OCI-LY1 (cell line): ENCODE results near the gene PBX1.

Experiments used
- H2AFZ ChIP-seq: fragments of 200-600 bp; sonication (generic), shearing (Covaris generic); 2 replicates; pipeline ENCODE4 v1.6.0; 2014; ENCODE audit warnings: antibody characterized with exemption, mild to moderate bottlenecking, low read length
- H3F3A ChIP-seq: fragments of 200-600 bp; sonication (generic), shearing (Covaris generic); 2 replicates; pipeline ENCODE4 v1.6.0; 2014; ENCODE audit warnings: mild to moderate bottlenecking, antibody characterized with exemption, low read length, moderate library complexity; ENCODE audit not compliant: insufficient read depth
- H3K27ac ChIP-seq: fragments of 200-600 bp; sonication (generic); 2 replicates; pipeline ENCODE4 v1.5.1; 2014; ENCODE audit warnings: low read length, mixed run types, mild to moderate bottlenecking, low read depth; ENCODE audit not compliant: poor library complexity, severe bottlenecking
- H3K27me3 ChIP-seq: fragments of 200-600 bp; sonication (generic); 2 replicates; pipeline ENCODE4 v1.6.0; 2014; ENCODE audit warnings: antibody characterized with exemption, mild to moderate bottlenecking, low read length, moderate library complexity; ENCODE audit not compliant: insufficient read depth
- H3K36me3 ChIP-seq: fragments of 200-600 bp; sonication (generic); 2 replicates; pipeline ENCODE4 v1.6.1; 2014; ENCODE audit warnings: mild to moderate bottlenecking, antibody characterized with exemption, low read length, moderate library complexity, mixed read lengths; ENCODE audit not compliant: insufficient read depth
- H3K4me1 ChIP-seq: fragments of 200-600 bp; sonication (generic); 2 replicates; pipeline ENCODE4 v1.5.1; 2014; ENCODE audit warnings: mild to moderate bottlenecking, low read length, moderate library complexity; ENCODE audit not compliant: insufficient read depth, severe bottlenecking
- H3K4me2 ChIP-seq: fragments of 200-600 bp; sonication (generic), shearing (Covaris generic); 2 replicates; pipeline ENCODE4 v1.6.1; 2014; ENCODE audit warnings: low read length
- H3K4me3 ChIP-seq: fragments of 200-600 bp; sonication (generic); 2 replicates; pipeline ENCODE4 v1.5.1; 2014; ENCODE audit warnings: low read length, low read depth, mild to moderate bottlenecking, mixed read lengths; ENCODE audit not compliant: poor library complexity, severe bottlenecking
- H3K79me2 ChIP-seq: fragments of 200-600 bp; shearing (Covaris generic); 2 replicates; pipeline ENCODE4 v1.6.1; 2016; ENCODE audit warnings: mixed run types, low read length, mixed read lengths; ENCODE audit not compliant: insufficient read depth
- H3K9ac ChIP-seq: fragments of 200-600 bp; sonication (generic), shearing (Covaris generic); 2 replicates; pipeline ENCODE4 v1.6.1; 2014; ENCODE audit warnings: mild to moderate bottlenecking, low read length, mixed read lengths
- H3K9me2 ChIP-seq: fragments of 200-600 bp; sonication (generic), shearing (Covaris generic); 2 replicates; pipeline ENCODE4 v1.6.1; 2014; ENCODE audit warnings: low read depth, mild to moderate bottlenecking, low read length, mixed read lengths
- H3K9me3 ChIP-seq: fragments of 200-600 bp; shearing (Covaris generic); 2 replicates; pipeline ENCODE4 v1.6.1; 2014; ENCODE audit warnings: low read length, mixed read lengths
- H4K20me1 ChIP-seq: fragments of 200-600 bp; sonication (generic), shearing (Covaris generic); 2 replicates; pipeline ENCODE4 v1.6.0; 2016; ENCODE audit warnings: mild to moderate bottlenecking, low read length; ENCODE audit not compliant: insufficient read depth
- CTCF ChIP-seq: fragments of 200-600 bp; sonication (generic), shearing (Covaris generic); IDR thresholded peaks from 2 replicates; pipeline ENCODE4 v1.5.1; 2017; ENCODE audit warnings: mild to moderate bottlenecking, antibody characterized with exemption, low read length, moderate library complexity, mixed read lengths
- EZH2 ChIP-seq: fragments of 200-600 bp; sonication (generic), shearing (Covaris generic); IDR thresholded peaks from 2 replicates; pipeline ENCODE4 v1.8.0; 2017; ENCODE audit warnings: borderline replicate concordance, mixed run types, mild to moderate bottlenecking, antibody characterized with exemption, low read length, moderate library complexity, mixed read lengths

PBX1 gene

GRCh38 chr1:164846731-164847691, 288.0 kb downstream of the PBX1 start:
- no peaks in the 10 kb centered on the region for H4K20me1 ChIP-seq
- no peak overlapping the region for H3K27ac ChIP-seq
- TF ChIP-seq CTCF (no peak), EZH2 (no peak)
- H3K36me3 ChIP-seq: no peaks in the 10 kb centered on the region
- H3K27me3 ChIP-seq: no peaks in the 10 kb centered on the region
- H3K4me3 ChIP-seq: no peak overlapping the region
- no peaks in the 10 kb centered on the region for H3K79me2 ChIP-seq
- no peak overlapping the region for H3K9ac ChIP-seq
- no peak overlapping the region for H3K4me2 ChIP-seq
- H2AFZ ChIP-seq: no peak overlapping the region
- H3K9me3 ChIP-seq: no peaks in the 10 kb centered on the region
- H3F3A ChIP-seq: no peaks in the 10 kb centered on the region
- H3K9me2 ChIP-seq: no peaks in the 10 kb centered on the region
- H3K4me1 ChIP-seq: no peaks in the 10 kb centered on the region

GRCh38 chr1:164853146-164853545, 294.2 kb downstream of the PBX1 start:
- Histone ChIP-seq H4K20me1 (no peaks in the 10 kb centered on the region), H3K9me2 (no peaks in the 10 kb centered on the region), H3K27ac (no peak overlapping the region), H3K79me2 (no peaks in the 10 kb centered on the region), H3K9ac (no peak overlapping the region), H3K27me3 (no peaks in the 10 kb centered on the region), H3K9me3 (no peaks in the 10 kb centered on the region), H3K4me3 (no peak overlapping the region), H3K4me2 (no peak overlapping the region), H3K4me1 (no peaks in the 10 kb centered on the region), H3F3A (no peaks in the 10 kb centered on the region), H3K36me3 (no peaks in the 10 kb centered on the region), H2AFZ (no peak overlapping the region)
- TF ChIP-seq EZH2 (no peak), CTCF (no peak)

GRCh38 chr1:164855716-164856329, 296.8 kb downstream of the PBX1 start:
- Histone ChIP-seq H3K9me3 (no peaks in the 10 kb centered on the region), H3K79me2 (no peaks in the 10 kb centered on the region), H3K36me3 (no peaks in the 10 kb centered on the region), H3K4me1 (no peaks in the 10 kb centered on the region), H3K9me2 (no peaks in the 10 kb centered on the region), H3K27ac (no peak overlapping the region), H2AFZ (no peak overlapping the region), H3K9ac (no peak overlapping the region), H4K20me1 (no peaks in the 10 kb centered on the region), H3K4me2 (no peak overlapping the region), H3K27me3 (no peaks in the 10 kb centered on the region), H3F3A (no peaks in the 10 kb centered on the region), H3K4me3 (no peak overlapping the region)
- no peak for TF ChIP-seq EZH2
- no peak for TF ChIP-seq CTCF
